HG03442 (cell line): ENCODE measurements around the gene SLC45A1.
"Not testable (repeated sequence)": the region's sequence is repeated elsewhere in the genome, so short reads cannot be mapped to it uniquely, and the experiment has no call there.

Source experiments
- ATAC-seq: cut with Tn5 transposase; IDR thresholded peaks from one replicate; pipeline ENCODE4 v1.9.1; 2021; ENCODE audit warnings: mild to moderate bottlenecking, moderate library complexity; ENCODE audit not compliant: unreplicated experiment

SLC45A1 gene

DNA sequence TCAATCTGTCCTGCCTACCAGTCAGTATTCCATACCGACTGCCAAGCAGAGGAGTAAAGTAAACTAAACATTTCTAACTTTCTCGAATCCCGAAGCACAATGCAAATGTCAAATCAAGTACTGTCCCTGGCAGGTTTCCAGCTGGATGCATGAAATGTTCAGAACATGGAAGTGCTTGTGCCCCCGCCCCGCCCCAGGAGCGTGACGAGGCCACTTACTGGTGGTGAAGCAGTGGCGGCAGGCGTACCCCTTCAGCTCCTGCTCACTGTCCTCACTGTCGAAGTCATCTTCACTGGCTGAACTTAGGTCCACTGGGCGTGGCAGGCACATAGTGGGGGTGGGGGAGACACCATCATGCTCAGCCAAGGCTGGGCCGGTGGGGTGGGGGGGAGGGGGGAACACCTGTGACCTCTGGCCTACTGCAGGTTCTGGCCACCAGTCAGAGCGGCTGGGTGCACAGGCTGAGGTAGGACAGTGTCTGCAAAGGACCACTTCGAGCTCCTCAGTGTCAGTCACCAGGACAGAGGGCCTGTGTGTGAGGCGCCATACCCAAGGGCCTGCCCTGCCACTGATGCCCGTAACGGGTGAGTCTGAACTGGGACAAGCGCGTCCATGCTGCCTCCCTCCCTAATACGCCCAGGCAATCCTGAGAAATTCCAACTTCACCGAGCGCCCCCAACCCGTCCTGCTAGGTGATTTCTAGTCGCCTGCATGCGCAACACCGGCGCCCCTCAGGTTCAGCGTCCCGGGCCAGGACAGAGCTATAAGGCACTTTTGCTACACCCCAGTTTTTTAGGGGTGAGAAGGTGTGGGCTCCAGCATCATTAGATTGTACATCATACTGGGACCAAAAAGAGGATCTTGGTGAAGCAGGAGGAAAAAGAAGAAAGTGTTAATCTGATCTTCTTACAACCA, 46.9 kb downstream of the SLC45A1 start:
- ATAC-seq: no peak

DNA sequence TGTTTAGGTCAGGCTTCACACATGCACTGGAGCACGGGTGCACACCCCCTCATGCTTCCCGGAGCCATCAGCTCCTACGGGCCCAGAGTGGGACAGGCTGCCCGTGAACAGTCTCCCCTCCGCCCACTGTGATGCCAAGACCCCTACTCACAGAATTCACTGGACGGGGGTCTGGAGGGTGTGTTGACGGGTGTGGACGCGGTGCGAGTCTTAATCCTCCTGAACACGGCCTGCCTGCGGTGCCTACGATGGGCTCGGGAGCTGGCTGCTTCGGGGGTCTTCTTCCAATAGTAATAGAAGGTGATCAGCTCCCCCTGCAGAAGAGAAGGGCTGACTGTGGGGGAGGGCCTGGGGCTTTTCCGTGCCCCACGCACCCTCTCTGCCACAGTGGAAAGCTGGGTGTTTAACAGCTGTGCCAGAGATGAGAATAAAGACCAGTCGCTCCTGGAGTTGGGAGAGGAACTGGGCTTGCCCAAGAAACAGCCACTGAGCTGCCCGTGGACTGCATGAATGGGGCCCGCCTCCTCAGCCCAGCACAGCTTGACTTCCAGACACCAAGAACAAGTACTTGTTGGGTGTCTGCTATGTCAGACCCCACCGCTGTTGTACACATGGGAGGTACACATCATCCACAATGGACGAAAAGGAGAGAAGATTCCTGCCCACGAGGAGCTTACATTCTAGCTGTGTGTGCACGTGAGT, 47.9 kb downstream of the SLC45A1 start:
- no peak for ATAC-seq

DNA sequence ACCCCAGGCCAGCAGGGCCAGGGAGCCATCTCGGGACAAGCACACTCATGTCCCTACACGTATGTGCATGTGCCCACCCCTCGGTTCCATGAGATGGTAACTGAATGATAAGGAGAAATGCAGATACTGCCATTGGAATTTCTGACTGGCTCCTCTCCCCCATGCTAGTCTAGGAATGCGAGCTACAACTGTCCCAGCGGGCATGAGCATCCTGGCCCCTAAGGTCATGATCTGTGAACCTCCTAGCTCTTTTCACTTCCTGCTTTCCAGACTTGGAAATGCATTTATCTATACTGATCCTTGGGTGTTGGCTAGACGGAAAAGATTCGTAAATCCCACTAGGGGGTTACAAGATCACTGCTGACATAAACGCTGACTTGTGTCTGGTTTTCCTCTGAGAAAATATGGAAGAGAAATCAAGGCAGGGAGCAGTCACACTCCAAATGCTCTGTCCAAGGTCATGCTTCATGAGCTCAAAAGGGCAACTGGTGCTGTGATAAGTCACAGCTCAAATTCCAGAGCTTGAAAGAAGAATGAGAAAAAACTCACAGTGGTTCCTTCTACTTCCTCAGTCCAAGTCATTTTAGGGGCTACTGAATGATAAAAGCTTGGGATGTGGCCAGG, 49.8 kb downstream of the SLC45A1 start:
- no peak for ATAC-seq

DNA sequence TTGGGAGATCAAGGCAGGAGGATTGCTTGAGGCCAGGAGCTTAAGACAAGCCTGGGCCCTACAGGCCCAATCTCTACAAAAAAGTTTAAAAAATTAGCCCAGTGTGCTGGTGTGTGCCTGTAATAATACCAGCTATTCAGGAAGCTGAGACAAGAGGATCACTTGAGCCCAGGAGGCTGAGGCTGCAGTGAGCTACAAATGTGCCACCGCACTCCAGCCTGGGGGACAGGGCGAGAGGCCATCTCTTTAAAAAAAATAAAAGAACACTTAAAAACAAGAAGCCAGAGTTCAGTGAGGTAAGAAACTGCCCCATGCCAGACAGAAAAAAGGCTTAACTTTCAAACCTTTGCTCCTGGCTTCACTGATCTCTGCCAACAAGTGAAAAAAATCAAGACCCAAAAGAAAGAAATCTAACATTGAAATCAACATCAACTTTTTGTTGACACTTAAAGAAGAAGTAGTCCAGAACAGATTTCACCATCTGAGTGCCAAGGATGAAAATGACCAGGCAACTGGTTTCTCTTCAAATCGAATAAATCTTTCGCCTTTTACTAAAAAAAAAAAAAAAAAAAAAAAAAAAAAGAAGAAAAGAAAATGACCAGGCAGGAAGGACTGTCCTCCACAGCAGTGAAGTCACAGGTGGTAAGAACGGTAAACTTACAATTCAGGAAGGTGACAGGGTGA, 51.2 kb downstream of the SLC45A1 start:
- no peak for ATAC-seq

DNA sequence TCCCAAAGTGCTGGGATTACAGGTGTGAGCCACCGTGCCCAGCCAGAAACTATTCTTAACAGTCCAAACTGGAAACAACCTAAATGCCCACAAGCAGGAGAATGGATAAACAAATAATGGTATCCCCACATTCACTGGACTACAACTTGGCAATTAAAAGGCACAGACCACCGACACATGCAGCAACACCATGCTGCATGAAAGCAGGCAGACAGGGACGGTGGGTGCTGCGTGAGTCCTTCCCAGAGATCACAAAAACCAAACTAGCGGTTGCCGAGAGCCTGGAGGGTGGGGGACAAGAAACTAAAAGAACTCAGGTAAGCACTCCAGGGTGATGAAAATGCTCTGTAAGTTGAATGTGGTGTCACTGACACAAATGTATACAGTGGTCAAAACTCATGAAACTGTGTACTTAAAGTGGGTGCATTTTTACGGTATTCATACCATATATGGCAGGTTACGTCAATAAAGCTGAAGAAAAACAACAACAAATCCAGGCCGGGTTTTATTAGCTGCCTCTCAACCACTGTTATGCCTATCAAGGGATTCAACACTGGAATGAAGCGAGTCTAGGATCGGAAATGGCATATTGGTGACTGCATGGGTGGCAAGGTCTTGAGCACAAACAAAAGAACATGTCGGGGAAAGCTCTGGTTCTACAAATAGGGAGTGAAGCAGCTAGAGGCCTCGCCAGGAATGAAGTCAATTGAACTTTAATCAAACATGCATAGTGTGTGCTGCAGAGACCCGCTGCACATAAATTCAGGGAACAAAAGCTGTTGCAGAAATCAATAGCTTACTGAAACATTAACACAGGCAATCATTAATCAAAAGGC, 52.4 kb downstream of the SLC45A1 start:
- no peak for ATAC-seq

DNA sequence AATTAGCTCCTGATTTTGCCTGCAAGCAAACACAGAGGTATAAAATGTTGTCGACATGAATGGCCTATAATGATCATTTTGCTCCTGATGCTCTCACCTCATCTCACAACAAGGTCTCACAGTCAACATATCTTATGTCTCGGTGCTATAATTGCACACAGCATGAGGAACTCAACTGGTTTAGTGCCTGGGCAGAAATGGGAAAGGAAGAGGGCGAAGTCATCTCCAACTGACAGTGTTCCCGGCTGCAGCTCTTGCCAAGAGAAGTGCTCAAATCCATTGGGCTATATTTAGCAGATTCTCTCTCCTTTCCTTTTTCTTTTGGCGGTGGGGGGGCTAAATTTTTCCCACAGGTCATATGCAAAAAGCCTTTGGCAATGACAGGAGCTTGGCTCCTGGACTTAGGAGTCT, 53.0 kb downstream of the SLC45A1 start:
- no peak for ATAC-seq

DNA sequence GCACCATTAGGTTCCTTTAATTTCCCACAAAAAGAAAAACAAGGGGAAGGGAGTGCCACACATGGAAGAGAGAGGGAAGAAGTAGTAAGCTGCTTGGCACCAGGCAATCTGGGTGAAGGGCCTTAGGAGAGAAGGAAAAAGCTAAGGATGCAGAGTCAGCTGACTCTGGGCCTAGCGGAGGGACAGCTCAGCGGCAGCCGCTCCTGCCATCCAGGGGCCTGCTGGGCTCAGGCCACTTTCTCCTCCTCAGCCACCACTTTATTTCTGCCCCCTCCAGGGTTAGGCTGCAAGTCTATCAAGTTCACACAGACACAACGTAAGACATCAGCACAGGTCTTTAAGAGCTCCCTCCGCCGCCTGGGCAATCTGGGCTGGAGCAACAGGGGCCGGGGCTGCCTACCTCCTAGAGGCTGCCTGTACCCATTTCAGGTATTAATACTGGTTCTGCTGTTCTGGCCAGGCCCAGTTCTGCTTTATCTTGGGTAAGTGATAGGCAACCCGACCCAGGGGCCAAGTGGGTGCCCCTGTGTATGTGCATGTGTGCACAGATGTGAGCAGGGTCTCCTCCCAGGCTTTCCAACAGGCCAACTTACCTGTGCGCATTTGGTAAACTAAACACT, 53.6 kb downstream of the SLC45A1 start:
- ATAC-seq: no peak

DNA sequence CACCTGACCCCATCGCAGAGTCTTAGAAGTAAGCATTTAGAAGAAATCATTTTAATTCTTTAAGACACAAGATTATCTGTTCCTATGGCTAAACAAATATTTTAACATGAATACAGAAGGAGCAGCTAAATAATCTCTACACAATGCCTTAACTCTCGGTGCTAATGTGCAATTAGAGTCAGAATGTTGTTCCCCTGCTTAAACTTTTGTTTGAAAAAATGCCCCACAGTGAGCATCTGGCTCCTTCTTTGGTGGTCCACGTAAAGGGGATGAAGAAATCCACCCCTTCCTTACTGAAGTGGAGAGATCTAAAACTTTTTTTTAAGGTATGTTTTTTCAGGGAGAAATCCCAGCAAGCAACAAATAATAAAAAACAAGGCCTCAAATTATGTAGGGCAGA, 55.2 kb downstream of the SLC45A1 start:
- ATAC-seq: no peak

DNA sequence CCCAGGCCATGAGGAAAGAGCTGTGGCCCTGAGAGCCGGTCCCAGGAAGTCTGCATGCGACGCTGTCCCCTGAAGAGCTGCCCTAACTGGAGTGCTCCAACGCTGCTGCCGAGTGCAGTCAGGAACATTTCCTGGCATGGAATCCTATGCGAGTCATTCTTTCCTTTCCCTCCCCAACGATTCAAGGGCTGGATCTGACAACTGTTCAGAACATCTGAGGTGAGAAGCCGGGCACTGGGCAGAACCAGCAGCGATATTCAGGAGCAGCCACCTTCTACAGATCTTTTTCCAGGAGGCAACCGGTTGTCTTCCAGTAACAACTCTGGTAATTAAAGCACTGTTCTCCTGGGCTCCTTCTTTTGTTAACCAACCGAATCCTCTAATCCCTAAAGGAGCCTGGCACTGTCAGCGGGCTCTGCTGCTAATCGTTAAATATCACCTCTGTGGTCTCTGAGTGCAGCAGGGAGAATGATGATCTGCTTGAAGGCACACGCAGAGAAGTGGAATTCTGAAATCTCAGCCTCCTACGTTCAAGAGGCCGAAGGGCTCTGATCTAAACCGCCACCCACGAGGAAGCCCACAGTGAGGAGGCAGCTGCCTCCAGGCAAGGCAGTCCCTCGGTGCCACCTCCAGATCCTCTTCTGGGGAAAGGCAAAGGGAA, 55.8 kb downstream of the SLC45A1 start:
- no peak for ATAC-seq

DNA sequence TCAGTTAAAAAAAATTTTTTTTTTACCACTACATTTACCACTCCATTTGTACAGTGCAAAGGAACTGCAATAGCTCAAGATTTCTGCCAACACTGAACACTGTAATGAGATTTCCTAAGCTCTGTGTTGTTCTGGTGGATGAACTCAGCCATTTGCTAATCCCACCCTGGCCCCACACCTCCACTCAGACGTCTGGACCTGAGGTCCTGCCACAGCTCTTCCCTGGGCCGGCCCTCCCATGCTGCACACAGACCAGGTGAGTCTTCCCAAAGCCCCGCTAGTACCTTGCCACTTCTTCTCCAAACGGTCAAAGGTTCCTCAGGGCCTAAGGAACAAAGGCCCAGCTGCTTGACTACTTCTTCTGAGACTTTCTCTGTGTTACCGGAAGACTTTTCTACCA, 56.4 kb downstream of the SLC45A1 start:
- ATAC-seq: no peak

DNA sequence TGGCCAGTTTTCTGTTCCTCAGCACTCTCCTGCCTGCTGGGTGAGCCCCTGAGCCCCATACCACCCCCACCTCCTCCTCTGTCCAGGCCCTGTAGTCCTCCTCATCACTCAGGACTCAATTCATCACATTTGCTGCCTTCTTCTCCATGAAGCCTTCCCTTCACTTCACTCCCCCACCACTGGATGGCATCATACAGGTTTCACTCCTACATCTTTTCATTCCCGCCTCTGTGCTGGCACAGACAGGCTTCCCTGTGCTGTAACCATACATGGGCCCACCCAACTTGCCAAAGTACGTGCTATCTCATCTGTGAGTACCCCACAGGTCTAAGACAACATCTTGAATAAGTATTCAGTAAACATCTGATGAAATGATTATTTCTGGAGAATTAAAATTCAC, 56.9 kb downstream of the SLC45A1 start:
- no peak for ATAC-seq

DNA sequence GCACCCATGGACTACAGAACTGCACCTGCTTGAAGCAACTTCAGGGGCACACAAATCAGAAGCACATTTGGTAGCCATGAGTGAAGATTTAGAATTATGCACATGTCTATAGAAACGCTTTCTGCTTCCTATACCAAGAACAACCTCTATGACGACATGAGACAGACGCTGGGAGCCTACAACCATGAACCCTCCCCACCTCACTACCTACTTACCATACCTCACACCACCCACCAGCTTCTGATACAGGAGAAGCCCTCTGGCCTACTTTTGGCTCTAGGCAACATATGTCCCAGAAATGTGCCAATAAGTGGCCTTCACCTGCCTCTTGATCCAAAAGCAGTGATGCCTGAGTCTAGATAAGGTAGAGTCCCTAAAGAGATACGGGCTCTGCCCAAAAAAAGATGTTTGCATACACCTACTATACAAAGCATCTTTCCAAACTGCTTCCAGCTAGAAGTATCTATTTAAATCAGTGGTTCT, 58.5 kb downstream of the SLC45A1 start:
- no peak for ATAC-seq

DNA sequence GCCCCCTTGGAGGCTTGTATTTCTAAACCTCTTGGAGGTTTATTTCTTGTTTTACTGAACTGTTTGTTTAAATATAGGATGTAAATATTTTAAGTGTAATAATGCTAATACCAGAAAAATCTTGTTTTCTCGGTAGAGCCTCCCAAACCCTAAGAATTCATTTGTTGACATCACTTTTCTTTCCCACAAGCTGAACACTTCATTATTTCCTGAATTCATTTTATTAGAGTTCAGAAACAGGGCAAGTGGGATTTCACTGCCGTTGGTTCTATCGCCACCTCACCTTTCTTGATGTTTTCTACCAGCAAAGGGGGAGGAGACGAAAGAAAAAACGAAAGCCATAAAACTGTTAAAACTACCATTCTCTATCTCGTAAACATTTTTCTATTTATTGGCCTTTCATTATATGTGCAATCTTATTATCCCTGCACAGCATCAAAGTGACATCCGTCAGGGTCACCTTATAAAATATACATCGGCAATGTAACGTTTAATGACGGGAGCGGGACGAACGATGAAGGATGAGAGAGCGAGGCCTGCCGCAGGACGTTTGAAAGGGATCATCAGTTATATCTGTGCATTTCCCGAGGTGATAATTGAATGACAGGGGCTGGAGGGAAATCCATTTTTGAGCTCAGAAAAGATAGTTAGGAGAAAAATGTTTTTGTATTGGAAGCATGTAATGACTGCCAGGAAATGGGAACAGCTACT, 59.5 kb downstream of the SLC45A1 start:
- no peak for ATAC-seq

DNA sequence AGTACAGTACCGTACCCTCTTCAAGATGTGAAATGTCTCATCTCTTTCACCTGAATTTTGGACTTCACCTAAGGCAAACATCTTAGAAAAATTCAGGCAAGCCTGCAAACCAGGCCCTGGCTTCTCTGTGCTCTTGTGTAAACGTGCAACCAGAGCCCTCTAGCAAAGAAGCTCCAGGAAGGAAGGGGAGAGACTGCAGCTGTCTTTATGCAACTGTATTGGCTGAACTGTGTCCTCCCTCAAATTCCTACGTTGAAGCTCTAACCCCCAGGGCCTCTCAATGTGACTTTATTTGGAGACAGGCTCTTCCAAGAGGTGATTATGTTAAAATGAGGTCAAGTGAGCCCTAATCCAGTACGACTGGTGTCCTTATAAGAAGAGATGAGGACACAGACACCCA, 60.3 kb downstream of the SLC45A1 start:
- no peak for ATAC-seq

DNA sequence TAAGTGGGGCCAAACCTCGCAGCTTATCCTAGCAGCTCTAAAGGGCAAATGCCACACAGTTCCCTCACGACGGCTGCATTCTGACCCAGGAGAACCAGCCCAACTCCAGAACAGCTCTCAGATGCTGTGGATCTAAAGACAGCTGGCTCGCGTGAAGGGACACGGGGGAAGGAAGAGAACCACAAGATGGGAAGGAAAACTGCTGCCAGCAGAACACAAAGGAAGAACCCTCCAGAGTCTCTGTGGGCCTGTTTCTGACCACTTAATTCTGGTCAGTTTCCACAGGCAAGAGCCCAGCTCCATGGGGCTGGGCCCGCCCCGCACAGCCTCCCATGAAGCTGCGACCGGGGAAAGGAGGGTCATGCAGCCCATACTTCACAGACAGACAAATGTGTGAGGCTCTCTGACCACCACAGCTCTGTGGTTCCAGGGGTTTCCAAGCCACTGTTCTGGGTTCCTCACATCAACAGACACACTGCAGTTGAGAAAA, 61.1 kb downstream of the SLC45A1 start:
- no peak for ATAC-seq

DNA sequence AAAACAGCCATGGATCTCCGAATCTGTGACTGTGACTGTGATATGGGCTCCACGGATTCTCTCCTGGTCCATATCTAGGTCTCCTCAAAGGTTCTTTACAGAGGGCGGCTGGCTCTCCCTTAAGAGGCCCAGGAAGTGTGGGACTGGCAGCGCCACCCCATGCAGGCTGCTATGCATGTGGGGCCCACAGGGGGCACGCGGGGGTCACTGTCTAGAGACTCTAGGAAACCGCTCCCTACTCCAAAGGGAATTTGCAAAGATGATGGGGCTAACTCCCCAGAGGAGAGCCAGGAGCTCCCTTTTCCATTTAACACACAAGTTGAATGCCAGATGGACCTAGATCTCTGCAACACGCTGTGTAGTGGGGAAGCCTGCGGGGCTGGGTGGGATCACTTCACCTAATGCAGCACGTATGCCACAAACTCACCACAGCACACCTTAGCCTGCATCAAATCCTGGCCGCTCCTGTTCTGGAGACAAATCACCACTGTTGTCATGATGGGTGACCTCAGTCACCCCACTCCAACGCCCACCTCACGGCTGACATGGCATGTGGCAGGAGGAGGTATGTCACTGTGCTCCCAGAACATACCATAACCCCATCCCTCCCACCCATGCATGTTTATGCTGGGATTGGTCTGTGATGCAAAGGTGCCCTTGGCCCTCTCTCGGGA, 61.7 kb downstream of the SLC45A1 start:
- ATAC-seq: no peak

DNA sequence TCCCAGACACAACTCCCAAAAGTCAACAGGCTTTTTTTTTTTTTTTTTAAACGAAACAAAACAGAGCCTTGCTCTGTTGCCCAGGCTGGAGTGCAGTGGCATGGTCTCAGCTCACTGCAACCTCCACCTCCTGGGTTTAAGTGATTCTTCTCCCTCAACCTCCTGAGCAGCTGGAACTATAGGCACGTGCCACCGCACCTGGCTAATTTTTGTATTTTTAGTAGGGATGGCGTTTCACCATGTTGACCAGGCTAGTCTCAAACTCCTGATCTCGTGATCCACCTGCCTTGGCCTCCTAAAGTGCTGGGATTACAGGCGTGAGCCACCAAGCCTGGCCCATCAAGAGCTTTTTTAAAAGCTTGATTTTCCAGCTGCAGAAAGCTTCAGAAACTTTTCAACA, 62.4 kb downstream of the SLC45A1 start:
- not testable (repeated sequence) for ATAC-seq

DNA sequence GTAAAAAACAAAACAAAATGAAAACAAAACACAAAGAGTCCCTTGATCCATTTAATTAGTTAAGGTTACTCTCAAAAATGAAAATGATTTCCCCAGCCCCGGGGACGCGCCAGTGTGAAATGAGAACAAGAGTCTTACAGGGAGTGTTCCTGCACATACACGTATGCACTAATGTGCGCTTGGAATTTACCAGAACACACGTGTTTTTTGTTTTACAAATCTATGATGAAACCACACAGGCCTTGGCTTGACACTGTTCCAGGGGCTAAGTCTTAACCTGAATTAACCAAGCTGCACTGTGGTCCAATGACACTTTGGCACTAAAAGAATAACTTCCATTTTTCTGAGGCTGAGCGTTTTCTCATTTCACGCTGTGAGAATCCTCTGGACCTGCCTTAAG, 63.7 kb downstream of the SLC45A1 start:
- ATAC-seq: no peak
